Suprapubic skin (tissue), 4 donors: ENCODE measurements around the gene COL25A1.

Experiments used
- EP300 ChIP-seq: sonication (generic); formaldehyde crosslinking; IDR thresholded peaks from one replicate; pipeline ENCODE4 v1.6.1; 2017; ENCODE audit warnings: antibody characterized with exemption
- POLR2A ChIP-seq, 2 donors: fragments of 450-650 bp; IDR thresholded peaks; one replicate each; pipeline ENCODE4 v1.6.1; 2017; ENCODE audit warnings: antibody characterized with exemption in 2 of 2, mild to moderate bottlenecking in 2 of 2, moderate library complexity in 2 of 2
- POLR2AphosphoS5 ChIP-seq, 3 donors: sonication (generic); formaldehyde crosslinking; IDR thresholded peaks; one replicate each; pipeline ENCODE4 v1.6.1; 2017; ENCODE audit warnings: antibody characterized with exemption in 3 of 3
- TF ChIP-seq, protein P1 (sequence below), 2 donors: fragments of 200-600 bp in 1 of 2; fragments of 450-650 bp in 1 of 2; sonication (generic) in 1 of 2; IDR thresholded peaks; one replicate each; pipeline ENCODE4 v1.5.1; 2016 to 2019; ENCODE audit warnings: antibody characterized with exemption in 2 of 2, mild to moderate bottlenecking in 1 of 2, moderate library complexity in 1 of 2

DNA sequence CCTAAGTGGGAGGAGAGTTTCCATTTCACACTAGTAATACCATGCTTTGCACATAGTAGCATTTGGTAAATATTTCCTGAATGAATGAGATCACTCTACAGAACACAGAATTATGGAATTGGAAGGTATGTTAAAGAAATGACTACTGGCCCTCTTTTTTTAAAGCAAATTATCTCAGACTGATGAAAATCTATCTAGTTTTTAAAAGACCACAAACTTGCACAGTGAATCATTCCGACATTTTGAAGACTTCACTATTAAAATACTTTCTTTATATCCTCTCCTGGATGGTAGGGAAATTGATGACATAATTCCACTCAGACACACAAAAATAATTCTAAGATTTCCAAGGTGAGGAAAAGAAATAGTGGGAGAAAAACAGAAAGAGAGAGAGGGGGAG lies 471.2 kb downstream of the COL25A1 start:
- TF ChIP-seq, protein P1, sequence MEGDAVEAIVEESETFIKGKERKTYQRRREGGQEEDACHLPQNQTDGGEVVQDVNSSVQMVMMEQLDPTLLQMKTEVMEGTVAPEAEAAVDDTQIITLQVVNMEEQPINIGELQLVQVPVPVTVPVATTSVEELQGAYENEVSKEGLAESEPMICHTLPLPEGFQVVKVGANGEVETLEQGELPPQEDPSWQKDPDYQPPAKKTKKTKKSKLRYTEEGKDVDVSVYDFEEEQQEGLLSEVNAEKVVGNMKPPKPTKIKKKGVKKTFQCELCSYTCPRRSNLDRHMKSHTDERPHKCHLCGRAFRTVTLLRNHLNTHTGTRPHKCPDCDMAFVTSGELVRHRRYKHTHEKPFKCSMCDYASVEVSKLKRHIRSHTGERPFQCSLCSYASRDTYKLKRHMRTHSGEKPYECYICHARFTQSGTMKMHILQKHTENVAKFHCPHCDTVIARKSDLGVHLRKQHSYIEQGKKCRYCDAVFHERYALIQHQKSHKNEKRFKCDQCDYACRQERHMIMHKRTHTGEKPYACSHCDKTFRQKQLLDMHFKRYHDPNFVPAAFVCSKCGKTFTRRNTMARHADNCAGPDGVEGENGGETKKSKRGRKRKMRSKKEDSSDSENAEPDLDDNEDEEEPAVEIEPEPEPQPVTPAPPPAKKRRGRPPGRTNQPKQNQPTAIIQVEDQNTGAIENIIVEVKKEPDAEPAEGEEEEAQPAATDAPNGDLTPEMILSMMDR (IDR thresholded peaks at IDR 0.05) = no peak
- no peak for TF ChIP-seq EP300
- no peak for TF ChIP-seq POLR2A (IDR thresholded peaks at IDR 0.05)
- no peak for TF ChIP-seq POLR2AphosphoS5 (IDR thresholded peaks at IDR 0.05)
